PFSK-1 (cell line): ENCODE data around the gene TSPAN3.

ENCODE experiments used
- FOXP2 ChIP-seq: optimal IDR thresholded peaks from 2 replicates; pipeline ENCODE3; 2011; ENCODE audit warnings: borderline replicate concordance, control low read depth, inconsistent platforms; ENCODE audit not compliant: insufficient read depth; ENCODE audit errors: extremely low read length, extremely low read depth
- POLR2AphosphoS5 ChIP-seq: IDR thresholded peaks from 2 replicates; pipeline ENCODE4 v1.6.1; 2012; ENCODE audit warnings: low read depth, mild to moderate bottlenecking, control low read depth, low read length, moderate library complexity
- SIN3A ChIP-seq: IDR thresholded peaks from 2 replicates; pipeline ENCODE4 v1.6.1; 2012; ENCODE audit warnings: mild to moderate bottlenecking, low read length, moderate library complexity, borderline replicate concordance; ENCODE audit not compliant: insufficient read depth
- TAF1 ChIP-seq: IDR thresholded peaks from 2 replicates; pipeline ENCODE4 v1.6.1; 2012; ENCODE audit warnings: low read length, control low read depth, borderline replicate concordance; ENCODE audit not compliant: insufficient read depth
- TF ChIP-seq, protein P1 (sequence below), 2 experiments: IDR thresholded peaks; 2 replicates each; pipeline versions ENCODE4 v1.6.1 to v1.8.0; 2011 to 2012; ENCODE audit warnings: low read depth in 2 of 2, low read length in 2 of 2, control low read depth in 1 of 2, inconsistent platforms in 1 of 2, mild to moderate bottlenecking in 1 of 2, moderate library complexity in 1 of 2; ENCODE audit not compliant: insufficient read depth in 1 of 2

The TSPAN3 gene

GRCh38 chr15:77104155-77104554 is 33.2 kb upstream of the TSPAN3 start:
- TF ChIP-seq POLR2AphosphoS5: no peak
- TF ChIP-seq TAF1: no peak
- no peak for TF ChIP-seq SIN3A
- TF ChIP-seq, protein P1, sequence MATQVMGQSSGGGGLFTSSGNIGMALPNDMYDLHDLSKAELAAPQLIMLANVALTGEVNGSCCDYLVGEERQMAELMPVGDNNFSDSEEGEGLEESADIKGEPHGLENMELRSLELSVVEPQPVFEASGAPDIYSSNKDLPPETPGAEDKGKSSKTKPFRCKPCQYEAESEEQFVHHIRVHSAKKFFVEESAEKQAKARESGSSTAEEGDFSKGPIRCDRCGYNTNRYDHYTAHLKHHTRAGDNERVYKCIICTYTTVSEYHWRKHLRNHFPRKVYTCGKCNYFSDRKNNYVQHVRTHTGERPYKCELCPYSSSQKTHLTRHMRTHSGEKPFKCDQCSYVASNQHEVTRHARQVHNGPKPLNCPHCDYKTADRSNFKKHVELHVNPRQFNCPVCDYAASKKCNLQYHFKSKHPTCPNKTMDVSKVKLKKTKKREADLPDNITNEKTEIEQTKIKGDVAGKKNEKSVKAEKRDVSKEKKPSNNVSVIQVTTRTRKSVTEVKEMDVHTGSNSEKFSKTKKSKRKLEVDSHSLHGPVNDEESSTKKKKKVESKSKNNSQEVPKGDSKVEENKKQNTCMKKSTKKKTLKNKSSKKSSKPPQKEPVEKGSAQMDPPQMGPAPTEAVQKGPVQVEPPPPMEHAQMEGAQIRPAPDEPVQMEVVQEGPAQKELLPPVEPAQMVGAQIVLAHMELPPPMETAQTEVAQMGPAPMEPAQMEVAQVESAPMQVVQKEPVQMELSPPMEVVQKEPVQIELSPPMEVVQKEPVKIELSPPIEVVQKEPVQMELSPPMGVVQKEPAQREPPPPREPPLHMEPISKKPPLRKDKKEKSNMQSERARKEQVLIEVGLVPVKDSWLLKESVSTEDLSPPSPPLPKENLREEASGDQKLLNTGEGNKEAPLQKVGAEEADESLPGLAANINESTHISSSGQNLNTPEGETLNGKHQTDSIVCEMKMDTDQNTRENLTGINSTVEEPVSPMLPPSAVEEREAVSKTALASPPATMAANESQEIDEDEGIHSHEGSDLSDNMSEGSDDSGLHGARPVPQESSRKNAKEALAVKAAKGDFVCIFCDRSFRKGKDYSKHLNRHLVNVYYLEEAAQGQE (IDR thresholded peaks at IDR 0.05; ENCODE audit: insufficient read depth in 1 of 2, low read depth in 2 of 2, low read length in 2 of 2): peak in 1 of 2 experiments; percentile 38; a peak in 1 of 4 replicates
- no peak for TF ChIP-seq FOXP2

DNA sequence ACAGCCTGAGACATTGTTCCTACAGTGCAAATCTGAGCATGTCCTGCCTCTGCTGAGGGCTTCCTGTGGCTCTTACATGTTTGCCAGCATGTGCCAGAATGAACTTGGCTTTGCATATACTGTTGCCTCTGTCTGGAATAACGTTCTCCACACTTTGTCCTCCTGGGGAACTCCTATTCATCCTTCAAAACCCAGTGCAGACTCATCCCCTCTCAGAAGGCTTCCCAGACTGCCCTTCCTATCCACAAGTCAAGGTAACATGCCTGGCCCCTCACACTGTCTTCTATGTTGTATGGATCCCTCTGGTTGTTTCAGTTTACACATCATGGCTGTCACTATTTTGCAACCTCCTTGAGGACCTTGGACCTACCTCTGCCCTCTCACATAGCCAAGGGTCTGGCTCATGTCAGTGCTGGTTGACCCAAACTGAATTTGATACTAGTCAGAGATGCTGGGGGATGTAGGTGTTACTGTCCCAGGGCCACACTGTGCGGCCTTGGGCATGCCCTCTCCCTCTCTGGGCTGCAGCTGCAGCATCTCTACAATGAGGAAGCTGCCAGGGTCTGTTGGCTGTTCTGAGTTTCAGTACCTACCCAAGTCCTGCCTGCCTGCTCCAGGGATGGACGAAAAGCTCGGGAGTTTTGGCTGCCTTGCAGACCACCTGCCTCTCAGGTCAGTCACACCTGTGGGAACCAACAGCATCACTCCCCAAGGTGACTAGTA is 29.0 kb upstream of the TSPAN3 start:
- TF ChIP-seq TAF1: no peak

GRCh38 chr15:77098572-77098971 is 27.7 kb upstream of the TSPAN3 start:
- TF ChIP-seq POLR2AphosphoS5 (no peak), TAF1 (no peak), FOXP2 (no peak), SIN3A (no peak)
- TF ChIP-seq, protein P1 (IDR thresholded peaks at IDR 0.05; ENCODE audit: insufficient read depth in 1 of 2, low read depth in 2 of 2, low read length in 2 of 2): no peak

DNA sequence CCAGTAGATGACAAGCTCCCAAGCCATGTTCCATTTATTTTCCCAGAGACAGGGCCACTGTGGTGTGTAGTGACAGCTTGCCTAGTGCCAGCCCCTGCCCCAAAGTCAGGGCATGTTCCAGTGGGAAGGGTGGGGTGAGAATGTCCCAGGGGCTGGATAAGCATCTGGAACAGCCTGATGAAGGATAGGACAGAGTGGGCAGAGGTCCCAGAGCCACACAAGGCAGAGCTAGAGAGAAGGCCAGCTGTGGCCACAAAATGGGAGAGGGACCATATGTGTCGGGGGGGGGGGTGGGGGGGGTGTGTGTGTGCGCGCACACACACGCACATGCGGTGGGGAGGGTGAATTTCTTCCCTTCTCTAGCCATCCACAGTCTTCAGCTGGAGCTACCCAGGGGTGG is 27.0 kb upstream of the TSPAN3 start:
- TF ChIP-seq TAF1 (no peak), FOXP2 (no peak), POLR2AphosphoS5 (no peak), SIN3A (no peak)
- TF ChIP-seq, protein P1 (IDR thresholded peaks at IDR 0.05; ENCODE audit: insufficient read depth in 1 of 2, low read depth in 2 of 2, low read length in 2 of 2): no peak

DNA sequence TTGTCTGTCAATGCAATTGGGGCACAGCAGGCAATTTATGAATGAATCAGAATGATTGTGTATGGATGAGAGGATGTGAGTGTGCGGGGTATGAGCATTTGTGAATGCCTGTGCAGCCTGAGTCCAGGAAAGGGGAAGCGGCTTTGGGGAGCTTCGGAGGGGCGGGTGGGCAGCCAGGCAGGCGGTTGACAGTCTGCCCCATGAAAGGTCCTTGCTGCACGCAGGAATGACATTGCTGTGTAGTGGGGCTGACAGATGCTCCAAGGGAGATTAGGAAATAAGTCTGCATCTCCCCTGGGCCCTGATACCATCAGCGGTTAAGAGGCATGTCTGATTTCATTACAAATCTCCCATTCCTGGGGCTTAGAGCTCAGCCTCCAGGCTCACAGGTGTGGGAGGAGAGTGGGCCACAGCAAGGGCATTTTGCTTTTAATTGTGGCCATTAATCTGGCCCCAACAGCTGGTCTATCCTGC is 26.4 kb upstream of the TSPAN3 start:
- TF ChIP-seq SIN3A: 0 out of 2 replicates have a peak, but pooled peaks have one; percentile 46
- TF ChIP-seq FOXP2: no peak

- TF ChIP-seq FOXP2 (no peak), SIN3A (no peak), TAF1 (no peak), POLR2AphosphoS5 (no peak)
- TF ChIP-seq, protein P1 (IDR thresholded peaks at IDR 0.05; ENCODE audit: insufficient read depth in 1 of 2, low read depth in 2 of 2, low read length in 2 of 2): no peak
These were observed 25.6 kb upstream of the TSPAN3 start for GRCh38 chr15:77096541-77096940.
